GM18505 (cell line): ENCODE measurements around the gene IPO11.

Experiments used
- ATAC-seq: cut with Tn5 transposase; IDR thresholded peaks from one replicate; pipeline ENCODE4 v1.9.1; 2021; ENCODE audit not compliant: unreplicated experiment
- POLR2A ChIP-seq: IDR thresholded peaks from 4 replicates; pipeline ENCODE4 v1.6.1; 2011; ENCODE audit warnings: borderline replicate concordance; ENCODE audit not compliant: insufficient read depth, insufficient read length; ENCODE audit errors: extremely low read depth

The IPO11 gene

DNA sequence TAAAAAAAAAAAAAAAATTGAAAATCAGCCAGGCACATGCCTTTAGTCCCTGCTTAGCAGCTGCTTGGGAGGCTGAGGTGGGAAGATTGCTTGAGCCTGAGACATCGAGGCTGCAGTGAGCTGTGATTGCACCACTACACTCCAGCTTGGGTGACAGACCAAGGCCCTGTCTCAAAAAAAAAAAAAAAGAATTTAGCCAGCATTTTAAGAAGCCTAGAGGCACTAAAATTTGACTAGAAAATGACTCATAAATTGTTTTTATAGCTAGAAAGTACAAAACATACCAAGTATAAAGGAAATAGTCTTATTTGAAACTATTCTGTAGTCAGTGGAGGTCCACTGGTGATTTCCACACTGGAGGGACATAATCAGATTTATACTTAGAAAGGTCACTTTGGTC is 183.5 kb downstream of the IPO11 start:
- no peak for ATAC-seq
- TF ChIP-seq POLR2A = no peak

DNA sequence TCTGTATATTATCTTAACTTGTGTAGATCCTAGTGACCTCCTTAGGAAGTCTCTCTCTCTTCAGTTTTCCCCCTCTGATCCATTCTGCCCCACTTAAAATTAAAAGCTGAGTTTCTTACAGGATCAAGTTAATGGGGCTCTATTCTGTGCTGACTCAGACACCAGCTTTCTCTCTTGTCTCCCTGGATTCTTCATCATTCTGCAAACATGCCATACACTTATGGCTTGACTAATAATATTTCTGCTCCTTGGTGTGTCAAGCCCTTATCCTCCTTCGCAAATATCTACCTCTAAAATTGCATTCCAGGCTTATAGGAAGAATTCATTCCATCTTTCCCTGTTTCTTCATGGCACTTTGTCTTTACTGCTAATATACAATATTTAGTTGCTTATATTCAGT is 184.1 kb downstream of the IPO11 start:
- TF ChIP-seq POLR2A = no peak
- no peak for ATAC-seq

DNA sequence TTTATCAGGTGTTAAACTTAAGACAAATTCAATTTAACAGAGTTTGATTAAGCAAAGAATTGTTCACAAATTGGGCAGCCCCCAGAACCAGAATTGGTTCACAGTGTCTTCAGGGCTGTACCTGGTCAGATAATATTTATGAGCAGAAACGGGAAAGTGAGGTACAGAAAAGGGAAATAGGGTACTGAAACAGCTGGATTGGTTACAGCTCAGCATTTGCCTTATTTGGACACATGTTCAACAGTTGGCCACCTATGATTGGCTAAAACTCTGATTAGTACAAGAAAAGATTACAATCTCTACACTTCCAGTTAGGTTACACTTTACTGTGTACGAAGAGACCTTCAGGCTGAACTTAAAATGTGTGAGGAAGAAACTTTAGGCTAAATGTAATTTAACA is 184.8 kb downstream of the IPO11 start:
- no peak for TF ChIP-seq POLR2A
- ATAC-seq = no peak

DNA sequence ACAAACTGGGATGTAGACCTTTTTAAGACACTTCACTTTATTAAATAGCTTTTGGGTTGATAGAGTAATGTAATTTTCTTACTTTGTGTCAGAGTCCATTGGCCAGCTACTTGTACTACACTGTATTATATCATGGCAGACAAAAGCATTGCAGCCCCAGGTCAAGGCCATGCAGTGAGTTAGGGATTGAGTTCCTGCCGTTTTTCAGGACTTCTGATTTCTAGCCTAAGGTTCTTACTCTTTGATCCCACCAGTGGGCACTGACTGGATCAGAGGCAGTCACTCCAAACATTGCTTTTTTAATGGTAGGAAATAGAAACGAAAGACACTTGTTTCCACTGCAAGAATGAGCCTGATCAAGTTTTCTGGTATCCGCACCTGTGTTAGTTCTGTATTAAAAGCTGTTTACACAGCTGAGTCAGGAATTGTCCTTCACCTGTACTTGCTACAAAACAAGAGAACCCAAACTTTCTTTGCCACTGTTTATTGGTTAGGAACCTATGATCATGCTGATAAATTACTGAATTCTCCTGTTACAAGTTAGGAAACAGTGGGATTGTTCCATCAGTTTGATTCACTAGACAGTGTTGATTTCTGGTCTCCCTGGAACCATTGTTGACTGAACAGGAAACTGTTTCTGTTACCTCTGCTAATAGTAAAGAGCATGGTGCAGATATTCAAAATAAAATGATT is 188.1 kb downstream of the IPO11 start:
- TF ChIP-seq POLR2A = no peak
- ATAC-seq = no peak

DNA sequence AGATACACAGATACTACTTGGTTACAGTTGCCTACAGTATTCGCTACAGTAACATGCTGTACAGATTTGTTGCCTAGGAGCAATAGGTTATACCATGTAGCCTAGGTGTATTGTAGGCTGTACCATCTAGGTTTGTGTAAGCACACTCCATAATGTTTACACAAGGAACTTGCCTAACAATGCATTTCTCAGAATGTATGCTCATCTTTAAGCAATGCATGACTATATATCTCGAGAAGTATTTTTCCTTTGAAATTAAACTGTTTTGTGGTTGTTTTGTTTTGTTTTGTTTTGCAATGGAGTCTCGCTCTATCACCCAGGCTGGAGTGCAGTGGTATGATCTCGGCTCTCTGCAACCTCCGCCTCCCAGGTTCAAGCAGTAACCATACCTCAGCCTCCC is 191.4 kb downstream of the IPO11 start:
- ATAC-seq = no peak

DNA sequence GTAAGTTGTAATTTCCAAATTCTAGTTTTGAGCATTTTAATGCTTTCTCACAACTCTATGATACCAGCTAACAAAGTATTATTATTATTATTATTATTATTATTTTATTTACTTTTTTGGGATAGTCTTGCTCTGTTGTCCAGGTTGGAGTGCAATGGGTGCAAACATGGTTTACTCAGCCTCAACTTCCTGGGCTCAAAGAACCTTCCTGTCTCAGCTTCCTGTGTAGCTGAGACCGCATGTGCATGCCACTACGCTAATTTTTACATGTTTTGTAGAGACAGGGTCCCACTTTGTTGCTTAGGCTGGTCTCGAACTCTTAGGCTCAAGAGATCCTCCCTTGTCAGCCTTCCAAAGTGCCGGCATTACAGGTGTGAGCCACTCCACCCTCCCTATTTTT is 193.1 kb downstream of the IPO11 start:
- ATAC-seq = no peak
- no peak for TF ChIP-seq POLR2A

More for the DNA sequence above, 191.4 kb downstream of the IPO11 start:
- no peak for TF ChIP-seq POLR2A

DNA sequence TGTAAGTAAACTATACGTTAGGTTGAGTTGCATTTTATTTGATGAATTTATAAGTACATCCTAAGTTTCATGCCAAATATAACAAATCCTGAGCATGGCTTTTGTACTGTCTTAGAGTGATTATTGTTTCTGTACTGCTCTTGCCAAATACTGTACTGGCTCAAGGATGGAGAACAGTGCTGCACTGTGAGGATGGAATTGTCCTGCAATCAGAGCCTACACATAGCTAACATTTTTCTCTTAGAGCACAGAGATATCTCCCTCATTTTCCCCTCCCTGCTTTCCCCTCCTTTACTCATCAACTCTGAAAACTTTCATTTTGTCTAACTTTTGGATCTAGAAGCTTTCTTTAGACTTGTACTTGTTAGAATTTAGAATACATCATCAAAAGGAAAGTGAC is 194.3 kb downstream of the IPO11 start:
- no peak for ATAC-seq
- no peak for TF ChIP-seq POLR2A

DNA sequence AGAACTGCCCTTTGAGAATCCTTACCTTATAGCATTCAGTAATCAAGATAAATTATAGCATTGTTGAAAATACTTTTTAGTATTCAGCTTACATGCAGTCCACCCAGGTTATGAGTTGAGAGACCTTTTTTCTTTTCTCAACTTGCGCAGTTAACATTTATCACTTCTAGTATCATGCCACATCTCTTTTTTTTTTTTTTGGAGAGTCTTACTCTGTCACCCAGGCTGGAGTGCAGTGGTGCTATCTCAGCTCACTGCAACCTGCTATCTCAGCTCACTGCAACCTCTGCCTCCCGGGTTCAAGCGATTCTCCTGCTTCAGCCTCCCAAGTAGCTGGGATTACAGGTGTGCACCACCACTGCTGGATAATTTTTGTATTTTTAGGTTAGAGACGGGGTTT is 195.1 kb downstream of the IPO11 start:
- no peak for ATAC-seq
- TF ChIP-seq POLR2A = no peak

DNA sequence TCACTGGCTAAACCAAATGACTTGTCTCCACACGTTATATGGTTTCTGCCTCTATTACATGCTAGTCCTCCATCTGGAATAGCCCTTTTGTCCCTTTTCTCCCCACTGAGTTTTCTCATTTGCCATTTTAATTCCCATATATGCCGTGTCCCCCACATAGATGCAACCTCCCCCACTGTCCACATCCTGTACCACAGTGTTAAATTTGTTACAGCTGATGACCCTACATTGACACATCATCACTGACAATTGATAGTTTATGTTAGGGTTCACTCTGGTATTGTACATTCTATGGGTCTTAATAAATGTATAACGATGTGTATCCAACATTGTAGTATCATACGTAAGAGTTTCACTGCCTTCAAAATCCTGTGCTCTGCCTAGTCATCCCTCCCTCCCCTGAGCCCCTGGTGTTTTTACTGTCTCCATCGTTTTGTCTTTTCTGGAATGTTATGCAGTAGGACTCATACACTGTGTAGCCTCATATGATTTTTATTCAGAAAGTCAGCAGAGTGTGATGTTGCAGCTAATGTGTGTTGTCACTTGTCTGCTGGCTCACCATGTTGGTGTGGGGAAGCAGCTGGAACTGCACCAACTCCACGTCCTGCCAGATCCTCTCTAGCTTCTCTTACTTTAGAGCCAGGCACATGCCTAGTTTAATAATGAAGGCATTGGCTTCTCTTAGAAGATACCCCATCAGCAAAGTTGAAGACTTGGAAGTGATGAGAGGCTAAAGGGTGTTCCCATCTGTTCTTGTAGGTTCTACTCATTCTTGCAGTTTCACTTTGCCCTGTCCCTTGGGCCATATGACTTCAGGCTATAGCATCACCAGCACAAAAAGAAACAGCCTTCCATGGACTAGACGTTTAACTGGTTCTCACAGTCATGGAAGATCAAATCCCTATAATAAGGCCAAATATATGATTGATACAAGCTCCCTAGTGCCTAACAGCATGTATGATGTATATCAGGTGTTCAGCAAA is 196.3 kb downstream of the IPO11 start:
- TF ChIP-seq POLR2A = no peak
- ATAC-seq = no peak

DNA sequence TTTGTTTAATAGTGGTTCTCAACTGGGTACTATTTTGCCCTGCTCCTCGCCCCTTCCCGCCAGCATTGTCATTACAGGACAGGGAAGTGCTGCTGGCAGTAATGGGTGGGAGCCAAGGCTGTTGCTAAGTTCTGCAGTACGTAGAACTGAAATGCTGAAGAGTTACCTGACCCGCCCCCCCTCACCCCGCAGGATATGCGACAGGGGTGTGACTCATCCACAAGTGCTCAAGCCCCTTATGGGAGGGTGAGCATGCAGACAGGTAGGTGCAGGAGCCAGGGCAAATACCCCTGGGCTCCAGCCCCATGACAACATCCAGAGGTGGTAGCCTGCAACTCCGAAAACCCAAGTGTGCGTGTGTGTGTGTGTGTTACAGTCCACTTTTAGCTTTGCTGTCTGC is 201.8 kb downstream of the IPO11 start:
- no peak for TF ChIP-seq POLR2A

DNA sequence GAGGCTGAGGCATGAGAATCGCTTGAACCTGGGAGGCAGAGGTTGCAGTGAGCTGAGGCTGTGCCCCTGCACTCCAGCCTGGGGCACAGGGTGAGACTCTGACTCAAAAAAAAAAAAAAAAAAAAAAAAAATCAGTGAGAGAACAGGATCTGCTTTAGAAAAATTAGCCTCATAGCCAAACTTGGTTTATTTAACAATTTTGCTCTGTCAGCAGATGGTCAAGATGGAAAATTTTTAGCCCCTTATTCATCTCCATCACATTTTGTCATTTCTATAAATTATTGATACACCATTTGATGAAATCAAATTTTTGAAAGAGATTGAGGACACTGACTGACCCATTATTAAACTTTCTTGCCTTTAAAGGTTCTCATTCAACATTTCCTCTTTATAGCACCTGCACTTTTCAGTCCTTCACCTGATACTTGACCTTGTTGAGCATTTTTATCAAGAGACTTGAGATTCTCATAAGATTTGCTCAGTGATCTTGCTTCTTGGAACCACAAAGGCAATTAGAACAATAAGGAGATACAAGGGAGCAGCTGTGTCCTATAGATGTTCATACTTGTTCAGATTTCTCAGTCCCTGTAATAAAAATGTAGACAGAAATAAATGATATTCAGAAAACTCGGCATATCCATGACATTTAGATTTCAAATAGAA is 204.2 kb downstream of the IPO11 start:
- no peak for TF ChIP-seq POLR2A
- ATAC-seq = no peak

More for the DNA sequence above, 201.8 kb downstream of the IPO11 start:
- ATAC-seq = no peak

DNA sequence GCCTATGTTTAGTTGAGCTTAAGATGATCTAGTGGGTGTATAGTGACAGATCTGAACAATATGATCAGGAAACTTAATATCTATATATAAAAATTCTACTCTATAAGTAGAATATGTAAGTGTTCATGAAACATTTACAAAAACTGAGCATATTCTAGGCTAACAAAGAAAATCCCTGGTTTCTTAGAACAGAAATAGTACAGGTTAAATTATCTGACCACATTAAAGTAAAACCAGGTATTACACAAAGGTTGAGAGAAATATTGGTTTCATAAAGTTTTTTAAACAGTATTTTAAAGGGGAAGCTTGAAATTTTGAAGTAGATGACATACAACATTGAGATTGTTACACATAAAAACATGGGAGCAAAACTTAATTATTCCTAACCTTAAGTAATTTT is 205.4 kb downstream of the IPO11 start:
- no peak for ATAC-seq
- TF ChIP-seq POLR2A = no peak

DNA sequence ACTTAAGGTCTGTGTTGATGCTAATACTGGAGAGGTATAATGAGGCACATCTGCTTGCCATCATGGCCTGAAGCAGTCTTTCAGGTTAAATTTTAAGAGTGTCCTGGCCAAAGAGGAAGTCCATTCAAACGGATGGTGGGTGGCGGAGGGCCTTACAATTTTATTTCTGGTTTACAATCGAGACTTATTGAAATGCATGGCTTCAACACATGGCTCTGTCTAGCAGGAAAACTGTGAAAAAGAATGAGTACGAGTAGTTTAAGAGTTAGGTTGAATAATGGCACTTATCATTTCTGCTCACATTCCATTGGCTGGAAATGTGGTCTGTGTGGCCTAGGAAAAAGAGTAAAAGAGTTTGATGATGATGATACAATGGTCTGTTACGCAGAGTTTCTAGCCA is 208.2 kb downstream of the IPO11 start:
- no peak for ATAC-seq
- TF ChIP-seq POLR2A = no peak
